CD4-positive, CD25-positive, alpha-beta regulatory T cell (primary cell): ENCODE results near the gene B4GALNT4. TPM values are rescaled to one million over a fixed set of nuclear protein-coding genes. Genes with fewer than 3 reads are reported as not detected.

Experiments used
- ATAC-seq, 2 donors: fragments of 150-1000 bp; cut with Tn5 transposase; one replicate each; pipeline ENCODE4 v1.10.0; 2021; ENCODE audit warnings: low read depth in 2 of 2, moderate number of reproducible peaks in 2 of 2, moderate library complexity in 1 of 2
- DNase-seq, 3 donors: peaks; one replicate each; pipeline versions ENCODE4 v3.0.0 to v3.0.0-alpha.2; 2012 to 2022; ENCODE audit warnings: mixed read lengths in 1 of 3
- H3K27ac ChIP-seq: one replicate; pipeline ENCODE4 v1.7.0; 2013; ENCODE audit warnings: mild to moderate bottlenecking, low read length; ENCODE audit not compliant: insufficient read depth, poor library complexity, severe bottlenecking
- H3K27me3 ChIP-seq: one replicate; pipeline ENCODE4 v1.7.0; 2013; ENCODE audit warnings: low read length; ENCODE audit not compliant: control insufficient read depth, insufficient read depth
- H3K36me3 ChIP-seq: one replicate; pipeline ENCODE4 v1.7.0; 2013; ENCODE audit warnings: mild to moderate bottlenecking, low read length, moderate library complexity; ENCODE audit not compliant: control insufficient read depth, insufficient read depth
- H3K4me1 ChIP-seq: 2 replicates; pipeline ENCODE4 v1.7.0; 2013; ENCODE audit warnings: mild to moderate bottlenecking, low read length; ENCODE audit not compliant: insufficient read depth, control insufficient read depth, poor library complexity, severe bottlenecking
- H3K4me3 ChIP-seq: one replicate; pipeline ENCODE4 v1.7.0; 2013; ENCODE audit warnings: low read depth, mild to moderate bottlenecking, low read length, moderate library complexity
- H3K9me3 ChIP-seq, 2 experiments: 1 replicate in 1 of 2; 2 replicates in 1 of 2; pipeline ENCODE4 v1.7.0; 2013; ENCODE audit warnings: low read length in 2 of 2, mild to moderate bottlenecking in 1 of 2, moderate library complexity in 1 of 2; ENCODE audit not compliant: control insufficient read depth in 2 of 2
- H3K27ac Mint-ChIP-seq, 3 donors: one replicate each; pipeline ENCODE4 v1.8.0; 2020 to 2022; ENCODE audit warnings: mild to moderate bottlenecking in 3 of 3, mixed read lengths in 3 of 3, moderate library complexity in 2 of 3
- H3K27me3 Mint-ChIP-seq: one replicate; pipeline ENCODE4 v1.8.0; 2022; ENCODE audit warnings: mild to moderate bottlenecking, mixed read lengths
- H3K36me3 Mint-ChIP-seq: one replicate; pipeline ENCODE4 v1.8.0; 2020; ENCODE audit warnings: mixed read lengths
- H3K4me1 Mint-ChIP-seq, 4 donors: one replicate each; pipeline ENCODE4 v1.8.0; 2020 to 2022; ENCODE audit warnings: mixed read lengths in 4 of 4, mild to moderate bottlenecking in 1 of 4
- H3K4me3 Mint-ChIP-seq, 4 donors: one replicate each; pipeline ENCODE4 v1.8.0; 2020 to 2022; ENCODE audit warnings: mild to moderate bottlenecking in 4 of 4, mixed read lengths in 4 of 4, moderate library complexity in 3 of 4
- H3K9me3 Mint-ChIP-seq, 7 donors: one replicate each; pipeline ENCODE4 v1.8.0; 2020 to 2022; ENCODE audit warnings: mixed read lengths in 7 of 7, mild to moderate bottlenecking in 3 of 7, moderate library complexity in 2 of 7
- polyA plus RNA-seq, 4 donors: library from polyadenylated mRNA; unstranded; fragments of 300-500 nt; fragmentation: Illumina TruSeq; gene quantifications; one replicate each; pipeline ENCODE4 v1.2.3, GENCODE V29; 2021
- total RNA-seq: library from RNA; stranded (reverse); gene quantifications from one replicate; pipeline ENCODE4 v1.2.3, GENCODE V29; 2022

Gene B4GALNT4
- total and polyA plus RNA-seq, 5 donors from 2014 or later = 0.99 TPM; not detected in 4

GRCh38 chr11:413120-414081 is 44.1 kb downstream of the B4GALNT4 start:
- ATAC-seq (no peak), DNase-seq (peak in 1 of 3 donors; percentile 46)
- peak overlapping the region in 2 of 3 donors; percentile 48 to 60 for H3K27ac Mint-ChIP-seq
- H3K36me3 ChIP-seq = no peaks in the 10 kb centered on the region
- H3K4me3 Mint-ChIP-seq = peak overlapping the region; percentile 83 to 88 (median 86)
- no peak overlapping the region for H3K27ac ChIP-seq
- no peaks in the 10 kb centered on the region for H3K9me3 Mint-ChIP-seq
- peaks cover 7% of the 10 kb centered on the region for H3K36me3 Mint-ChIP-seq
- peaks cover 0 to 45% (median 11%) of the 10 kb centered on the region in 4 donors for H3K4me1 Mint-ChIP-seq
- peaks cover 38% of the 10 kb centered on the region for H3K4me1 ChIP-seq
- no peaks in the 10 kb centered on the region for H3K27me3 ChIP-seq
- H3K27me3 Mint-ChIP-seq = no peaks in the 10 kb centered on the region
- no peaks in the 10 kb centered on the region for H3K9me3 ChIP-seq
- peak overlapping the region; percentile 71 for H3K4me3 ChIP-seq

- Histone ChIP-seq H3K27me3 (no peaks in the 10 kb centered on the region), H3K4me1 (peaks cover 38% of the 10 kb centered on the region), H3K27ac (peak overlapping the region; percentile 62), H3K9me3 (no peaks in the 10 kb centered on the region), H3K4me3 (peak overlapping the region; percentile 92), H3K36me3 (no peaks in the 10 kb centered on the region)
- Mint-ChIP-seq H3K36me3 (peaks cover 7% of the 10 kb centered on the region), H3K4me1 (peaks cover 0 to 35% (median 11%) of the 10 kb centered on the region in 4 donors), H3K4me3 (peak overlapping the region; percentile 98 to 100 (median 99)), H3K27me3 (no peaks in the 10 kb centered on the region), H3K27ac (peak overlapping the region; percentile 93 to 97 (median 94)), H3K9me3 (no peaks in the 10 kb centered on the region)
- DNase-seq (peak in 1 of 3 donors; percentile 62), ATAC-seq (peak; percentile 21 to 22)
Observed at GRCh38 chr11:414318-414857, 45.1 kb downstream of the B4GALNT4 start.

GRCh38 chr11:415640-416041 is 46.3 kb downstream of the B4GALNT4 start:
- Mint-ChIP-seq H3K4me1 (peaks cover 0 to 30% (median 11%) of the 10 kb centered on the region in 4 donors), H3K4me3 (peak overlapping the region; percentile 98 to 100 (median 99)), H3K36me3 (peaks cover 7% of the 10 kb centered on the region), H3K9me3 (no peaks in the 10 kb centered on the region), H3K27ac (peak overlapping the region; percentile 93 to 95 (median 94)), H3K27me3 (no peaks in the 10 kb centered on the region)
- Histone ChIP-seq H3K27ac (peak overlapping the region; percentile 71), H3K36me3 (no peaks in the 10 kb centered on the region), H3K4me1 (peaks cover 36% of the 10 kb centered on the region), H3K4me3 (peak overlapping the region; percentile 50), H3K27me3 (no peaks in the 10 kb centered on the region), H3K9me3 (no peaks in the 10 kb centered on the region)
- ATAC-seq (no peak), DNase-seq (peak in 1 of 3 donors; percentile 42)

- ATAC-seq = no peak
Observed at GRCh38 chr11:416051-416756, 46.9 kb downstream of the B4GALNT4 start.

GRCh38 chr11:416757-417621 is 47.7 kb downstream of the B4GALNT4 start:
- Mint-ChIP-seq H3K4me1 (peaks cover 0 to 30% (median 11%) of the 10 kb centered on the region in 4 donors), H3K9me3 (no peaks in the 10 kb centered on the region), H3K36me3 (peaks cover 7% of the 10 kb centered on the region), H3K27me3 (no peaks in the 10 kb centered on the region), H3K27ac (peak overlapping the region in 1 of 3 donors; percentile 67), H3K4me3 (peak overlapping the region in 3 of 4 donors; percentile 98 to 100 (median 100))
- Histone ChIP-seq H3K4me3 (no peak overlapping the region), H3K27me3 (no peaks in the 10 kb centered on the region), H3K36me3 (no peaks in the 10 kb centered on the region), H3K9me3 (no peaks in the 10 kb centered on the region), H3K27ac (peak overlapping the region; percentile 71), H3K4me1 (peaks cover 36% of the 10 kb centered on the region)
- peak; percentile 17 to 19 for ATAC-seq
- DNase-seq = peak in 1 of 3 donors; percentile 70

More at GRCh38 chr11:416051-416756, 46.9 kb downstream of the B4GALNT4 start:
- no peaks in the 10 kb centered on the region for H3K36me3 ChIP-seq
- Mint-ChIP-seq H3K4me1 (peaks cover 0 to 30% (median 11%) of the 10 kb centered on the region in 4 donors), H3K27ac (peak overlapping the region; percentile 93 to 95 (median 94)), H3K36me3 (peaks cover 7% of the 10 kb centered on the region), H3K4me3 (peak overlapping the region; percentile 98 to 100 (median 99)), H3K27me3 (no peaks in the 10 kb centered on the region), H3K9me3 (no peaks in the 10 kb centered on the region)
- H3K4me3 ChIP-seq = peak overlapping the region; percentile 50
- H3K9me3 ChIP-seq = no peaks in the 10 kb centered on the region
- peaks cover 36% of the 10 kb centered on the region for H3K4me1 ChIP-seq
- no peak for DNase-seq
- no peaks in the 10 kb centered on the region for H3K27me3 ChIP-seq
- H3K27ac ChIP-seq = peak overlapping the region; percentile 71

- no peaks in the 10 kb centered on the region for H3K9me3 Mint-ChIP-seq
- H3K4me3 Mint-ChIP-seq = peak overlapping the region; percentile 68 to 90 (median 78)
- DNase-seq (no peak), ATAC-seq (no peak)
- peaks cover 7% of the 10 kb centered on the region for H3K36me3 Mint-ChIP-seq
- Histone ChIP-seq H3K36me3 (no peaks in the 10 kb centered on the region), H3K4me1 (peaks cover 33% of the 10 kb centered on the region), H3K27ac (peak overlapping the region; percentile 71), H3K4me3 (no peak overlapping the region), H3K27me3 (no peaks in the 10 kb centered on the region), H3K9me3 (no peaks in the 10 kb centered on the region)
- H3K4me1 Mint-ChIP-seq = peaks cover 0 to 28% (median 11%) of the 10 kb centered on the region in 4 donors
- no peaks in the 10 kb centered on the region for H3K27me3 Mint-ChIP-seq
- H3K27ac Mint-ChIP-seq = peak overlapping the region in 2 of 3 donors; percentile 67 to 86
Observed at GRCh38 chr11:417652-418342, 48.5 kb downstream of the B4GALNT4 start.
